H9 (cell line): ENCODE measurements around the gene PLEKHA7. TPM values are rescaled to one million over a fixed set of nuclear protein-coding genes. Genes with fewer than 3 reads are reported as not detected.
A peak's percentile ranks its signal among the peaks of the same experiment; 100 is the strongest.

Experiments
- DNase-seq: peaks from one replicate; pipeline ENCODE4 v3.0.0-alpha.2; 2017
- H2AFZ ChIP-seq: one replicate; pipeline ENCODE4 v1.6.1; 2013; ENCODE audit warnings: mild to moderate bottlenecking, low read length, control low read depth, moderate library complexity
- H2AK5ac ChIP-seq: 2 replicates; pipeline ENCODE4 v1.6.1; 2013; ENCODE audit warnings: low read length, control low read depth, mixed read lengths; ENCODE audit not compliant: insufficient read length
- H2BK120ac ChIP-seq: one replicate; pipeline ENCODE4 v1.6.1; 2013; ENCODE audit warnings: low read depth, mild to moderate bottlenecking, low read length, control low read depth, inconsistent platforms; ENCODE audit not compliant: poor library complexity, severe bottlenecking
- H2BK12ac ChIP-seq: 2 replicates; pipeline ENCODE4 v1.6.1; 2013; ENCODE audit warnings: low read length, control low read depth, mixed read lengths, low read depth; ENCODE audit not compliant: insufficient read length
- H2BK15ac ChIP-seq: 2 replicates; pipeline ENCODE4 v1.6.1; 2013; ENCODE audit warnings: low read depth, low read length, control low read depth
- H2BK20ac ChIP-seq: one replicate; pipeline ENCODE4 v1.6.1; 2013; ENCODE audit warnings: low read depth, mild to moderate bottlenecking, low read length, control low read depth, inconsistent platforms; ENCODE audit not compliant: poor library complexity, severe bottlenecking
- H2BK5ac ChIP-seq: 2 replicates; pipeline ENCODE4 v1.6.1; 2013; ENCODE audit warnings: low read length, control low read depth, mixed read lengths; ENCODE audit not compliant: insufficient read length
- H3K14ac ChIP-seq: 2 replicates; pipeline ENCODE4 v1.6.1; 2013; ENCODE audit warnings: low read length, control low read depth; ENCODE audit not compliant: insufficient read depth
- H3K18ac ChIP-seq: 2 replicates; pipeline ENCODE4 v1.6.1; 2013; ENCODE audit warnings: low read depth, mild to moderate bottlenecking, mixed read lengths, low read length, control low read depth; ENCODE audit not compliant: insufficient read length
- H3K23ac ChIP-seq: 2 replicates; pipeline ENCODE4 v1.6.1; 2013; ENCODE audit warnings: low read length, control low read depth, mixed read lengths, low read depth; ENCODE audit not compliant: insufficient read length
- H3K23me2 ChIP-seq: 2 replicates; pipeline ENCODE4 v1.6.1; 2013; ENCODE audit warnings: low read depth, mild to moderate bottlenecking, mixed read lengths, low read length, control low read depth; ENCODE audit not compliant: insufficient read length, poor library complexity, severe bottlenecking
- H3K27ac ChIP-seq: 2 replicates; pipeline ENCODE4 v1.5.1; 2013; ENCODE audit warnings: low read length, control low read depth, mixed read lengths, low read depth; ENCODE audit not compliant: insufficient read length
- H3K27me3 ChIP-seq: 2 replicates; pipeline ENCODE4 v1.6.1; 2013; ENCODE audit warnings: low read length, control low read depth, inconsistent platforms; ENCODE audit not compliant: insufficient read depth
- H3K4ac ChIP-seq: 2 replicates; pipeline ENCODE4 v1.6.1; 2013; ENCODE audit warnings: low read depth, mild to moderate bottlenecking, control low read depth, inconsistent platforms, low read length, moderate library complexity
- H3K4me1 ChIP-seq: 2 replicates; pipeline ENCODE4 v1.6.1; 2013; ENCODE audit warnings: low read length, control low read depth, inconsistent platforms; ENCODE audit not compliant: insufficient read depth
- H3K4me2 ChIP-seq: 2 replicates; pipeline ENCODE4 v1.6.1; 2013; ENCODE audit warnings: low read length, control low read depth, mixed read lengths; ENCODE audit not compliant: insufficient read length, insufficient read depth
- H3K56ac ChIP-seq: 2 replicates; pipeline ENCODE4 v1.6.1; 2013; ENCODE audit warnings: low read depth, mild to moderate bottlenecking, mixed read lengths, low read length, control low read depth; ENCODE audit not compliant: insufficient read length
- H3K79me1 ChIP-seq: 2 replicates; pipeline ENCODE4 v1.6.1; 2013; ENCODE audit warnings: low read depth, mild to moderate bottlenecking, moderate library complexity, low read length, control low read depth, inconsistent platforms; ENCODE audit not compliant: insufficient read depth, poor library complexity, severe bottlenecking
- H3K79me2 ChIP-seq: 2 replicates; pipeline ENCODE4 v1.6.1; 2013; ENCODE audit warnings: low read length, control low read depth, inconsistent platforms; ENCODE audit not compliant: insufficient read depth
- H3K9ac ChIP-seq: 2 replicates; pipeline ENCODE4 v1.6.1; 2013; ENCODE audit warnings: low read length, control low read depth, mixed read lengths; ENCODE audit not compliant: insufficient read length; ENCODE audit errors: extremely low read depth
- H3K9me3 ChIP-seq: one replicate; pipeline ENCODE4 v1.6.1; 2013; ENCODE audit warnings: low read depth, low read length, inconsistent platforms; ENCODE audit not compliant: control insufficient read depth
- H3T11ph ChIP-seq: one replicate; pipeline ENCODE4 v1.6.1; 2013; ENCODE audit warnings: mild to moderate bottlenecking, low read length, control low read depth, inconsistent platforms
- H4K20me1 ChIP-seq: one replicate; pipeline ENCODE4 v1.6.1; 2013; ENCODE audit not compliant: control insufficient read depth, insufficient read length, insufficient read depth
- H4K5ac ChIP-seq: 2 replicates; pipeline ENCODE4 v1.6.1; 2013; ENCODE audit warnings: low read depth, mild to moderate bottlenecking, mixed read lengths, low read length, control low read depth; ENCODE audit not compliant: insufficient read length
- H4K8ac ChIP-seq: replicated peaks from 2 replicates; pipeline ENCODE4 v1.6.1; 2013; ENCODE audit warnings: low read length, control low read depth, mixed read lengths, low read depth; ENCODE audit not compliant: insufficient read length
- H4K91ac ChIP-seq: 2 replicates; pipeline ENCODE4 v1.6.1; 2013; ENCODE audit warnings: low read depth, mild to moderate bottlenecking, moderate library complexity, mixed read lengths, low read length, control low read depth; ENCODE audit not compliant: insufficient read length
- H3K27ac Mint-ChIP-seq, 3 experiments: 2 replicates in 2 of 3; 3 replicates in 1 of 3; pipeline ENCODE4 v1.8.0; 2020 to 2021; ENCODE audit warnings: mixed read lengths in 3 of 3, mild to moderate bottlenecking in 1 of 3, moderate library complexity in 1 of 3
- H3K27me3 Mint-ChIP-seq: 2 replicates; pipeline ENCODE4 v1.8.0; 2021; ENCODE audit warnings: low read depth, mild to moderate bottlenecking, moderate library complexity, mixed read lengths
- H3K36me3 Mint-ChIP-seq, 3 experiments: 2 replicates in 2 of 3; 3 replicates in 1 of 3; pipeline ENCODE4 v1.8.0; 2020 to 2021; ENCODE audit warnings: low read depth in 3 of 3, mixed read lengths in 3 of 3; ENCODE audit not compliant: insufficient read depth in 1 of 3
- H3K4me1 Mint-ChIP-seq, 2 experiments: 2 replicates each; pipeline ENCODE4 v1.8.0; 2020; ENCODE audit warnings: mixed read lengths in 2 of 2
- H3K4me3 Mint-ChIP-seq, 2 experiments: 2 replicates in 1 of 2; 3 replicates in 1 of 2; pipeline ENCODE4 v1.8.0; 2020 to 2021; ENCODE audit warnings: mild to moderate bottlenecking in 2 of 2, mixed read lengths in 2 of 2, moderate library complexity in 1 of 2
- H3K9me3 Mint-ChIP-seq, 2 experiments: 2 replicates in 1 of 2; 3 replicates in 1 of 2; pipeline ENCODE4 v1.8.0; 2020; ENCODE audit warnings: mild to moderate bottlenecking in 2 of 2, mixed read lengths in 2 of 2, moderate library complexity in 1 of 2
- CTCF ChIP-seq: fragments of 200-600 bp; sonication (generic); conservative IDR thresholded peaks from 3 replicates; pipeline ENCODE4 v1.8.0; 2021; ENCODE audit warnings: antibody characterized with exemption, mild to moderate bottlenecking
- WGBS: extraction: QIAGEN DNeasy Blood & Tissue Kit; methylation state at CpG from one replicate; pipeline ENCODE4 v1.1.7; 2013; ENCODE audit warnings: missing lambda C conversion rate, low lambda C conversion rate, mixed read lengths; ENCODE audit not compliant: insufficient read length; ENCODE audit errors: extremely low coverage; 5-methylcytosine and 5-hydroxymethylcytosine counted together
- total RNA-seq: library from RNA; stranded (reverse); gene quantifications from 2 replicates; pipeline ENCODE4 v1.2.1, GENCODE V29; 2021

PLEKHA7 gene
- total RNA-seq, 1 experiment from 2014 or later: 21.0 TPM

- H3K4ac ChIP-seq: no peak overlapping the region
- no peak overlapping the region for H3K14ac ChIP-seq
- H3K27me3 Mint-ChIP-seq: peaks cover 27% of the 10 kb centered on the region
- no peak overlapping the region for H4K91ac ChIP-seq
- H4K8ac ChIP-seq: no peak overlapping the region
- DNase-seq: no peak
- H3K4me1 Mint-ChIP-seq: peaks cover 61 to 67% of the 10 kb centered on the region in 2 experiments
- H3T11ph ChIP-seq: no peak overlapping the region
- H2BK120ac ChIP-seq: no peak overlapping the region
- H3K4me1 ChIP-seq: peaks cover 8% of the 10 kb centered on the region
- H3K18ac ChIP-seq: no peak overlapping the region
- no CpG with 5 or more reads among the region's 1 CpG for WGBS
- no peaks in the 10 kb centered on the region for H3K79me1 ChIP-seq
- peak overlapping the region in 1 of 3 experiments; percentile 10; a peak in 3 of 7 replicates for H3K27ac Mint-ChIP-seq
- no peak overlapping the region for H2AK5ac ChIP-seq
- H3K4me2 ChIP-seq: peak overlapping the region; percentile 44
- no peak overlapping the region for H3K23ac ChIP-seq
- no peaks in the 10 kb centered on the region for H3K9me3 ChIP-seq
- no peak overlapping the region for H2AFZ ChIP-seq
- H2BK15ac ChIP-seq: no peak overlapping the region
- H3K27me3 ChIP-seq: no peaks in the 10 kb centered on the region
- no peak overlapping the region for H4K5ac ChIP-seq
- no peak overlapping the region for H2BK12ac ChIP-seq
- no peaks in the 10 kb centered on the region for H4K20me1 ChIP-seq
- no peaks in the 10 kb centered on the region for H3K9me3 Mint-ChIP-seq
- H3K79me2 ChIP-seq: no peaks in the 10 kb centered on the region
- no peaks in the 10 kb centered on the region for H3K36me3 Mint-ChIP-seq
- H3K23me2 ChIP-seq: no peaks in the 10 kb centered on the region
- no peak overlapping the region for H2BK20ac ChIP-seq
- no peak overlapping the region for H2BK5ac ChIP-seq
- TF ChIP-seq CTCF: no peak
- no peak overlapping the region for H3K56ac ChIP-seq
- no peak overlapping the region for H3K27ac ChIP-seq
- peak overlapping the region; percentile 47 to 69; a peak in 4 of 5 replicates for H3K4me3 Mint-ChIP-seq
- no peak overlapping the region for H3K9ac ChIP-seq
Measured at GRCh38 chr11:16898274-16898985, 115.8 kb downstream of the PLEKHA7 start.
